Measurements from ENCODE around the gene USP25. TPM values are rescaled to one million over a fixed set of nuclear protein-coding genes. Genes with fewer than 3 reads are reported as not detected.

The USP25 gene
- total and polyA plus RNA-seq, 2 experiments from 2014 or later, result 18.7 to 59.5 TPM

- 98% methylated on average over 3 of the region's 3 CpGs for WGBS (ENCODE audit: low lambda C conversion rate, missing lambda C conversion rate)
These were observed 85.5 kb downstream of the USP25 start for GRCh38 chr21:15815285-15815684.

GRCh38 chr21:15820327-15820726 lies 90.5 kb downstream of the USP25 start:
- TF ChIP-seq EZH2phosphoT487 (IDR thresholded peaks at IDR 0.05; ENCODE audit: low read depth, severe bottlenecking, unreplicated experiment), result no peak
- TF ChIP-seq EZH2 (IDR thresholded peaks at IDR 0.05; ENCODE audit: borderline replicate concordance), result no peak
- TF ChIP-seq CTCF (IDR thresholded peaks at IDR 0.05; ENCODE audit: poor library complexity), result no peak
- no peak overlapping the region for H3K4me3 ChIP-seq
- no peaks in the 10 kb centered on the region for H3K79me2 ChIP-seq
- no peaks in the 10 kb centered on the region for H3K4me1 ChIP-seq (ENCODE audit: insufficient read depth)
- H3K9me3 ChIP-seq (ENCODE audit: low read depth), result no peaks in the 10 kb centered on the region
- H3K4me2 ChIP-seq, result no peak overlapping the region
- H3K36me3 ChIP-seq (replicated peaks; ENCODE audit: insufficient read depth, low read depth), result peaks cover 9% of the 10 kb centered on the region
- H4K20me1 ChIP-seq (ENCODE audit: insufficient read depth, poor library complexity, severe bottlenecking), result no peaks in the 10 kb centered on the region
- no peaks in the 10 kb centered on the region for H3K9me2 ChIP-seq (replicated peaks; ENCODE audit: insufficient read depth)
- H2AFZ ChIP-seq, result no peak overlapping the region
- no peaks in the 10 kb centered on the region for H3K27me3 ChIP-seq
- no peak overlapping the region for H3K27ac ChIP-seq
- no peak for DNase-seq (ENCODE audit: low spot score)

More at GRCh38 chr21:15815285-15815684, 85.5 kb downstream of the USP25 start:
- Histone ChIP-seq H2AFZ (no peak overlapping the region), H3K27me3 (no peaks in the 10 kb centered on the region), H3K4me2 (no peak overlapping the region), H3K27ac (no peak overlapping the region), H3K4me3 (no peak overlapping the region), H4K20me1 (ENCODE audit: insufficient read depth, poor library complexity, severe bottlenecking) (no peaks in the 10 kb centered on the region), H3K36me3 (replicated peaks; ENCODE audit: insufficient read depth, low read depth) (peaks cover 9% of the 10 kb centered on the region), H3K4me1 (ENCODE audit: insufficient read depth) (no peaks in the 10 kb centered on the region), H3K9me2 (replicated peaks; ENCODE audit: insufficient read depth) (no peaks in the 10 kb centered on the region), H3K9me3 (ENCODE audit: low read depth) (no peaks in the 10 kb centered on the region), H3K79me2 (no peaks in the 10 kb centered on the region)
- no peak for DNase-seq (ENCODE audit: low spot score)
- TF ChIP-seq EZH2 (IDR thresholded peaks at IDR 0.05; ENCODE audit: borderline replicate concordance), result no peak
- TF ChIP-seq CTCF (IDR thresholded peaks at IDR 0.05; ENCODE audit: poor library complexity), result no peak
- no peak for TF ChIP-seq EZH2phosphoT487 (IDR thresholded peaks at IDR 0.05; ENCODE audit: low read depth, severe bottlenecking, unreplicated experiment)

GRCh38 chr21:15820852-15821379 lies 91.1 kb downstream of the USP25 start:
- peaks cover 9% of the 10 kb centered on the region for H3K36me3 ChIP-seq (replicated peaks; ENCODE audit: insufficient read depth, low read depth)
- H3K4me3 ChIP-seq, result no peak overlapping the region
- no peak for DNase-seq (ENCODE audit: low spot score)
- H3K9me2 ChIP-seq (replicated peaks; ENCODE audit: insufficient read depth), result no peaks in the 10 kb centered on the region
- H4K20me1 ChIP-seq (ENCODE audit: insufficient read depth, poor library complexity, severe bottlenecking), result no peaks in the 10 kb centered on the region
- H3K4me2 ChIP-seq, result no peak overlapping the region
- H2AFZ ChIP-seq, result no peak overlapping the region
- H3K9me3 ChIP-seq (ENCODE audit: low read depth), result no peaks in the 10 kb centered on the region
- H3K27ac ChIP-seq, result no peak overlapping the region
- no peaks in the 10 kb centered on the region for H3K79me2 ChIP-seq
- no peak for TF ChIP-seq EZH2phosphoT487 (IDR thresholded peaks at IDR 0.05; ENCODE audit: low read depth, severe bottlenecking, unreplicated experiment)
- TF ChIP-seq CTCF (IDR thresholded peaks at IDR 0.05; ENCODE audit: poor library complexity), result no peak
- WGBS (ENCODE audit: low lambda C conversion rate, missing lambda C conversion rate), result 96% methylated on average over 3 of the region's 3 CpGs
- no peaks in the 10 kb centered on the region for H3K27me3 ChIP-seq
- H3K4me1 ChIP-seq (ENCODE audit: insufficient read depth), result no peaks in the 10 kb centered on the region

Measured in hepatocyte (in vitro differentiated cells).